ENCODE data around the gene SNTG2.
"Not testable (repeated sequence)": the region's sequence is repeated elsewhere in the genome, so short reads cannot be mapped to it uniquely, and the experiment has no call there.

SNTG2 gene

GRCh38 chr2:1060372-1060771 lies 109.7 kb downstream of the SNTG2 start:
- DNase-seq = no peak

DNA sequence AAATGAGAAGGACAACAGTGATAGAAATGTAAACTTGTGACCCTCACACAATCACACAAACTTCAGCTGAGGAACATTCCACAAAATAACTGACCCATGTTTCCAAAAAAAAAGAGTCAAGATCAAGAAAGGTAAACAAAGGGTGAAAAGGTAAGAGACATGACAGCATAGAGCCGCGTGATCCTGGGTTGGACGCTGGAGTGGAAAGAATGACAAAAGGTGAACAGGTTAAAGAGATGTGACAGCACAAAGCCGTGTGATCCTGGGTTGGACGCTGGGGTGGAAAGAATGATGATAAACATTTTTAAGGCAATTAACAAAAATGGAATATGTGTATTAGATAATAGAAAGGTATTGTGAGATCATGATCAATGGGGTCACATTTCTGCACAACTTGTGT lies 110.3 kb downstream of the SNTG2 start:
- no peak for DNase-seq

GRCh38 chr2:1068241-1068640 lies 117.6 kb downstream of the SNTG2 start:
- no peak for DNase-seq

- DNase-seq = no peak
These were observed 118.2 kb downstream of the SNTG2 start for GRCh38 chr2:1068822-1069221.

DNA sequence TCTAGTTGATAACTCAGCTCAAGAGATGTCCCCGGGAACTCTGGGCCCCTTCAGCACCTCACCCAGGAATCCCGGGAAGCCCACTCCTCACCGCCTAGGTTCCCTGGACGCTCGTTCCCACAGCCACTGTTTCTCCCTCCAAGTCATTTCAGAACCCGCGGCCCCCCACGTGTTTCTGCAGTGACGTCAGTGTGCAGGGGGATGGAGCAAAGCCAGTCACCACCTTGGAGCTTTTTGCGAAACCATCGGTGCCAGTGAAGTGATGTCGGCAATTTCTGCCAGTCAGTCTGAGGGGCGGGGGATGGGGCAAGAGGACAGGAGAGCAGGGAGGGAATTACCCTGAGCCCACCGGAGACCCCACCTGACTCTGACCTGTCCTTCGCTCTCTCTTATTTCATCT lies 119.2 kb downstream of the SNTG2 start:
- DNase-seq = no peak

DNA sequence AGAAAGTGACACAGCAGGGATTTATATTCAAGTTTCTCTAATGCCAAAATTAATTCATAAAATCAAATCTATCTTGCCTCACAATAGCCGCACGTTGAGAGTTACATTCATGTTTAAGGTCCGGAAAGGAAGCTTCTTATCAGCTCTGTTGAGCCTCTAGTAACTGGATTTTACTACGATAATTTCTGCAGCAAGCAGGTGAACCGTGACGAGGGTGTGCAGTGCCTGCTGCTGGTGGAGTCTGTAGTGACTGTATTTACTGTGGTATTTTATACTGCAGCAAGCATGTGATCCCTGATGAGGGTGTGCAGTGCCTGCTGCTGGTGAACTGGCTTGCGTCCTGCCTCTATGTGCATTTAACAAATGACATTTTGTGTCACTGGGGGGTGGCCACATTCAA lies 120.0 kb downstream of the SNTG2 start:
- DNase-seq = no peak

GRCh38 chr2:1071650-1072049 lies 121.0 kb downstream of the SNTG2 start:
- DNase-seq = no peak

- DNase-seq = no peak
These were observed 121.6 kb downstream of the SNTG2 start for GRCh38 chr2:1072250-1072649.

GRCh38 chr2:1077911-1078310 lies 127.3 kb downstream of the SNTG2 start:
- DNase-seq = no peak

DNA sequence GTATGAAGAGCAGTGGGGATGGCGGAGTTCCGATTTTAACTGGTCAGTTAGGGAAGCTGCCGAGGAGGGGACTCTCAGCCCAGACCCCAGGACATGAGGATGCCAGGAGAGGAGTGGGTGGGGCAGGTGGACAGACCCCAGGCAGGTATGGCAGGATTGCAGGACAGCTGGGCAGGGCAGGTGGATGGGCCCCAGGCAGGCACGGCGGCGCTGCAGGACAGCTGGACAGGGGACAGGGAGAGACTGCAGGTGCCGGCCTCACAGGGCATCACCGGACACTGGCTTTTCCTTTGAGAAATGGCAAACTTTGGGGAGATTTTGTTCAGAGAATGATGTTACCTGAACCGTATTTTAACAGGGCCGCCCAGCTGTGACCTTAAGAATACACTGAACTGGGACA lies 127.7 kb downstream of the SNTG2 start:
- DNase-seq = no peak

DNA sequence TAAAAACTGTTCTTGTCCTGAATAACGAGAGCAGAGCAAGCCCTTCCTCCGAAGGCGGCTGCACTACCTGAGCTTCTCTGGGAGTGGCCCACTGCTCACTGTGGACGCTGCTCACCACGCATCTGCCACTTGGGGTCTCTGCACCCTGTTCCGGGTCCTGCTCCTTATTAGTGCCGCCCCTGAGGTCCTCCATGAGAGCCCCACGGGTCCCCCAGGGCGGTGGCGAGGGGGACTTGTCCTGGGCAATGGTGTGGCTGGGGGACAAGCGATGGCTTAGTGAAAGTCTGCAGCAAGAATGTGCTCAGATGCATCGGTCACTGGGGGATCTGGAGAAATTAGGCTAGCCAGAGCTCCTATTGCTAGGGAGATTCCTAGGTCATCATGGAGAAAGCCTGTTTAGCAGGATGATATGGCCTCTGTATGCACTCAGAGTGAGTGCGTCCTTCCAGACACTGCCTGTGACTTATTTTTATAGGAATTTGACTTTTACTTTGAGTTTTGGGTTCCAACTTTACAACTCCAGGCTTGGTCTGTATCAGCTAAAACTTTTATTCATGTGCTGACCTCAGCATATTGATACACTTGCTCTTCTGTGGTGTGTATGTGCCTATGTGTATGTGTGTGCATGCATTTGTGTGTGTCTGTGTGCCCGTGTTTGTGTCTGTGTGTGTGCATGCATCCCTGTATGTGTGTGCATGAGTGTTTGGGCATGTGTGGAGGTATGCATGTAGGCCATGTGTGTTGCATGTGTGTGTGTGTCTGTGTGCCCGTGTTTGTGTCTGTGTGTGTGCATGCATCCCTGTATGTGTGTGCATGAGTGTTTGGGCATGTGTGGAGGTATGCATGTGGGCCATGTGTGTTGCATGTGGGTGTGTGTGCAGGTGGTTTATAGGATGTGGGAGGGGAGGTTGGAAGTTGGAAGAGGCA lies 129.5 kb downstream of the SNTG2 start:
- DNase-seq = no peak

DNA sequence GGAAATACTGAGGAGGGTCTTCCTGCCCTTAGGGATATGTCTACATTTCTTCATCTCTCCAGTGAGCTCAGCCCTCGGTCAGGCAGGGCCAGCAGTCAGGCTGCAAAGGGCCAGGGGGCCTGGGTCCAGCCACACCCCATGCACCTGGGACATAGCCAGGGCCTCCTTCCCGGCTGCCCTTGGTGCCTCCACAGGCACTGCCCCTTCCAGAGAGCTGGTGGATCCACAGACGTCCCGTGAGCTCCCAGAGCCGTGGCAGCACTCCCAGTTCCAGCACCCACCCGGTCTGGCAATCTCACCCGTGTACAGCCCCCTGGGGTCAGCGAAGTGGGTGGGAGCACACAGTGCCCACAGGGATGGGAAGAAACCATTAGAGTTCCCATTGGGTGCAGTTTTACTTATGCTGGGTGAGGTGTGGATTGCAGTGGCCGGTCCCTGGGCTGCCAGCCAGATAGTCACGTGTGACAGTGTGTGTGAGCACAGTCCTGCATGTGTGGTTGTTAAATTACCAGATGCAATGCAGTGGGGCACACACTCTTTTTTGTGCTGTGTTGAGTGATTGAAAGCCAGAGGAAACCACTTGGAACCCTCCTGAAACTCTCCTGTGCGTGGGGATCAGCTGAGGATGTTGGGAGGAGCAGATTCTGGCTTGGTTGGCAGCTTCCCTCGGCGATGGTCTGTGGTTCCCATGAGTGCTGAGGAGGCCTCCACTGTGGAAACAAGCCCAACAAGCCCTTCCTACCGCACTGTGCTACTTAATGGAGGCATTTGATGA lies 131.0 kb downstream of the SNTG2 start:
- DNase-seq = no peak

- no peak for DNase-seq
These were observed 132.0 kb downstream of the SNTG2 start for GRCh38 chr2:1082456-1083205.

DNA sequence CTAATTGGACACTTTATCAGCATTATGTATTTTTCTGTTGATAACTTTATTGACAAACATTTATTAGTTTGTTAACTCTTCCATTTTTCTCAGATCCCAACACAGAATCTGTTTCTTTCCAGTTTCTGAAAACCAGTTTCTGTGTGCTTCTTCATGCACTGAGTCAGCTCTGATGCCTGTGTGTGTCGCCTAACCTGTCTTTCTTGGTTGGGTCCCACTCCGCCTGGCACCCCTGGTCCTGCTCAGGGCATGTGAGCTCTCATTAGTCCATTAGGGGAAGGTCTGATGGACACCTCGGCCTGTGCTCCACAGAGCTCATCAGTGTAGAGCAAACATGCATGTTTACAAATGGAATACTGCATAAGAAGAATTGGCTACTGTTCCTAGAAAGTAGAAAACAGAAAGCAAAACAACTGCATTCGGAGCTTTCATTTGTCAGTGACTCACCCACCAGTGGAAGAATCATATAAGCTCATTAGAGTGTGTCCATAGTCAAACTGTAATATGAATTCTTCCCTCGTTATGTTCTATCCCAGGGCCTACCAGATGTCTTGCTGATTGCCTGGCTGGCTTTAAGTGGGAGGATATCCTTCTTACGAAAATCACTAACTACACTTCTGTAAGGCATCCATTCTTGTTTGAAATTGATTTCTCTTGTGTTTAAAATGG lies 137.7 kb downstream of the SNTG2 start:
- no peak for DNase-seq

DNA sequence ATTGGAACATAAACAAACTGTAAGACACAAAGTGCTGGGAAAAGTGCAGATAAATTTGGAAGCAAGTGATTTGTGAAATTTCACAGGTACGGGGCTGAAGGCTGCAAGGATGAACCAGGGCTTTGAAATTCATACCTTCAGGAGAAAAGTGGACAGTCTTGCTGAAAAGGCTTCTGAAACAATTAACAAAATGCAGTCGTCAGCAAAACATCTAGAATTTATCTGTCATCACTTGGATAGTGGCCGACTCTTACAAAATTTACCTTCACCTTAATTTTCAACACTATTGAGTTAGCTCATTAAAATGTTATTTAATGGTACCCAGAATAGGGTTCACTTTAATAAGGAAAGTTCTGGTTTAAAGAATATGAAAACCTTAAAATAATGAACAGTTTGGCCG lies 138.3 kb downstream of the SNTG2 start:
- DNase-seq = no peak

DNA sequence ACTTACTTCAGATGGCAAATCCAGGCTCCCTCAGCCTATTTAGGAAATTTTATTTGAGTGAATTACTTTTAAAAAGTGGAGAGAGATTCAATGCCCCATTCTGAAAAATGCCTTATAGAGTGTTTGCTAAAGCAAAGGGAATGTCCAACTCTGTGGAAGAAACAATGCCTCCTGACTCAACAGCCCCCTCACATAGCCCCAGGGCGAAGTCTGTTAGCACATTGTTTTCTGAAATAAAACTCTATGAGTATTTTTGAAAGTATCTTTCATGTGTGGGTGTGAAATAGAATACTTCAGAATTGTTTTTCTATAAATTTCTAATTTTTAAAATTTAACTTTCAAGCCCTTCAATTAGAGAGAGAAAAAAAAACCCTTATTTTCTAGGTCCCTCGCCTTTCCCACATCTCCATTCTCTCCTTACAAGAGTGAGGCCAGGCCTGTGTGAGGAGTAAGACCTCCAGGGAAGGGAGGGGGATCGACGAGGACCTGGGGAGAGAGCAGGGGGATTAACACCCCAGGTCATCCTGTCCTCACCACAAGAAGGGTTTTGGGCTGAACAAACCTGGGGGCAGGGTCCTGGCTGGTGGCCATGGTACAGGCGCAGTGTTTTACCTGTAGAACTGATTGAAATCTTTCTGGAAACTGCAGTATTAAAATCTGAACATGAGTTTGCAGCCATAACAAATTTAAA lies 141.4 kb downstream of the SNTG2 start:
- DNase-seq = no peak

- DNase-seq = not testable (repeated sequence)
These were observed 143.0 kb downstream of the SNTG2 start for GRCh38 chr2:1093668-1094067.

GRCh38 chr2:1097101-1097500 lies 146.5 kb downstream of the SNTG2 start:
- DNase-seq = no peak

DNA sequence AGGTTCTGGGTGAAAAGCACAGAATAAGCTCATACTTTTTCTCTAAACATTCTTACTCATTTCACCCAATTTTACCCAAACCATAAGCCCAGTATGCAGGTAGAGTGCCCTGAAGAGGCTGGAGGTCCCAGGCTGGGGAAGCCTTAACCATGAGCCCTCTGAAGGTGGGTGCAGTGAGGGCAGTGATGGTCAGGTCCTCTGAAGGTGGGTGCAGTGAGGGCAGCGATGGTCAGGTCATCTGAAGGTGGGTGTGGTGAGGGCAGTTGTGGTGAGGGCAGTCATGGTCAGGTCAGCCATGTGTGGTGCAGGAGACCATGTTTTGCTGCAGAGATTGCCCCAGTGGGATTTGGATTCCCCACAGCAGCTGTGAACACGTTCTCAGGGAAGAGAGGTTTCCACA lies 148.8 kb downstream of the SNTG2 start:
- DNase-seq = no peak

DNA sequence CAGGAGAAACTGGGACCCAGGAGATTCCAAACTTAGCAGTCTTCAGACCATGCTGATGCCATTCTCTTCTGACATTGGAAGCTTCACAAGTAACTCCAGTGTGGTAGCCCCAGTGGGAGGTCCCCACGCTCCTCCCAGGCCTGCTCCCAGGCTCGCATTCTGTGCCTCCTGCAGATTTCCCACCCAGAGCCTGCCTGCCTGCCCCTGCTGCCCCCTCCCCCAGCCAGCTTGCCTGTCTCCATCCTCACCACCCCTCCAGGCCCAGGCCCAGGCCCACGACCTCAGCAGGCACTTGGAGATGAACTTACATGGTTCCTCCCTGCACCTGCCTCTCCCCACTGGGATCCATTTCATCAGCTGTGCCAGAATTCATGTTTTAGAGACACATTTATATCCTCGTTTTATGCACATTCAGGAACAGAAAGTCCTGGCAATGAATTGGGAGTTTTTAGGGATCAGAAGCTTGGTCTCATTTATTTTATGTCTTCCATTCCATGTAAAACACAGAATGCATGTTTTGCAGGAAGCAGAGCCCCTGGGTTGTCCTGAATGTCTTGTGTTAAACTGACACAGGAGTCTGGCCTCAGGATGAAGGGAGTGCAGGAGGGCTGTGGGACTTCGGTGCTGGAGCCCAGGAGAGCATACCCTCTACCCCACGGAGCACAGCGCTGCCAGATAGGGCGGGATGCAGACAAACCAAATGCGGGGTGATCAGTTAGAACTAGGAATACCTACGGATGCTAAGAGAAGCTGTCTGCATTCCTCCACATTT lies 150.5 kb downstream of the SNTG2 start:
- DNase-seq = no peak

DNA sequence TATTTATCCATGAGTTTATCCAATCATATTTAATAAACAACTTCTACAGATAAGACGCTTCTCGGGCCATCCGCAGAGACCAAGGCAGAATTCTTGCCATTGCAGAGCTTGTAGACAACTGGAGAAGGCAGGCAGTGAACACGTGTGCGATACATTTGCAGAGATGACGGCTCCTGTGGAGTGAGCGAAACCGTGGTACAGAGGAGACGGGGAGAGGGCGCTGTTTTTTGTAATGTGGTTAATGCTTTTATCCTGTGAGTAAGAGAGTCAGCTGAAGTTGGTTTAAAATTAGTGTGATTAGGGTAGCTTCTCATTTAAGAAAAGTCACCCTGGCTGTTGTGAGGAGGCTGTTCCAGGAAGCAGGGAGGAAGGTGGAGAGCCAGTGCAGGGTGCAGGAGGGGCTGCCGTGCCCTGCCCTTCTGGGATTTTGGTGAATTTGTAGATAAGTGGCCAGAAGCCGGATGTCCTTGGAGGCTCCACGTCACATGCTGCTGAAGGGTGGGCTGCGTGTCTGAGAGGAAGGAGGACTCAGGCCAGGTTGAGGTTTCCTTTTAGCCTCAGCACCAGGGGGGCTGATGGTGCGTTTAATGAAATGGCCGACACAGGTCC lies 151.4 kb downstream of the SNTG2 start:
- DNase-seq = no peak

All from DMS53 (cell line).